GM10847 (cell line): Measurements from ENCODE around the gene PTPRB.

ENCODE experiments used
- POLR2A ChIP-seq: IDR thresholded peaks from 2 replicates; pipeline ENCODE4 v1.6.1; 2011; ENCODE audit not compliant: insufficient read length; ENCODE audit errors: extremely low read depth

The PTPRB gene

GRCh38 chr12:70617450-70617849 is 19.8 kb downstream of the PTPRB start:
- TF ChIP-seq POLR2A: no peak

- no peak for TF ChIP-seq POLR2A
Measured at GRCh38 chr12:70615174-70615866, 21.9 kb downstream of the PTPRB start.

- no peak for TF ChIP-seq POLR2A
Measured at GRCh38 chr12:70609739-70610491, 27.3 kb downstream of the PTPRB start.

- no peak for TF ChIP-seq POLR2A
Measured at GRCh38 chr12:70609203-70609602, 28.0 kb downstream of the PTPRB start.

GRCh38 chr12:70608184-70608583 is 29.0 kb downstream of the PTPRB start:
- no peak for TF ChIP-seq POLR2A

GRCh38 chr12:70607107-70607506 is 30.1 kb downstream of the PTPRB start:
- no peak for TF ChIP-seq POLR2A

- TF ChIP-seq POLR2A: no peak
Measured at GRCh38 chr12:70605976-70606375, 31.3 kb downstream of the PTPRB start.

- TF ChIP-seq POLR2A: no peak
Measured at GRCh38 chr12:70604662-70605061, 32.6 kb downstream of the PTPRB start.

- TF ChIP-seq POLR2A: no peak
Measured at GRCh38 chr12:70603044-70603443, 34.2 kb downstream of the PTPRB start.

- TF ChIP-seq POLR2A: no peak
Measured at GRCh38 chr12:70598467-70599193, 38.6 kb downstream of the PTPRB start.

GRCh38 chr12:70592664-70593063 is 44.6 kb downstream of the PTPRB start:
- TF ChIP-seq POLR2A: no peak

- no peak for TF ChIP-seq POLR2A
Measured at GRCh38 chr12:70590549-70591226, 46.5 kb downstream of the PTPRB start.

- no peak for TF ChIP-seq POLR2A
Measured at GRCh38 chr12:70590051-70590450, 47.2 kb downstream of the PTPRB start.

- TF ChIP-seq POLR2A: no peak
Measured at GRCh38 chr12:70584332-70584731, 52.9 kb downstream of the PTPRB start.

GRCh38 chr12:70583251-70583650 is 54.0 kb downstream of the PTPRB start:
- TF ChIP-seq POLR2A: no peak

- no peak for TF ChIP-seq POLR2A
Measured at GRCh38 chr12:70581208-70581607, 56.0 kb downstream of the PTPRB start.

GRCh38 chr12:70577283-70577634 is 60.0 kb downstream of the PTPRB start:
- TF ChIP-seq POLR2A: no peak
